Uterus (tissue), 2 donors: ENCODE data around the gene ADAM23.

ENCODE experiments used
- CTCF ChIP-seq, 4 experiments: fragments of 200-600 bp in 2 of 4; fragments of 450-650 bp in 2 of 4; sonication (generic) in 2 of 4; IDR thresholded peaks; one replicate each; pipeline ENCODE4 v1.5.1; 2016 to 2019; ENCODE audit warnings: antibody characterized with exemption in 4 of 4, mild to moderate bottlenecking in 2 of 4, moderate library complexity in 1 of 4
- POLR2A ChIP-seq, 2 donors: fragments of 450-650 bp; IDR thresholded peaks; one replicate each; pipeline ENCODE4 v1.6.1; 2016; ENCODE audit warnings: antibody characterized with exemption in 2 of 2, mild to moderate bottlenecking in 1 of 2, moderate library complexity in 1 of 2

- TF ChIP-seq CTCF (IDR thresholded peaks at IDR 0.05) (no peak), POLR2A (IDR thresholded peaks at IDR 0.05) (no peak)
Measured at GRCh38 chr2:206642075-206643025, 199.0 kb downstream of the ADAM23 start, which contains the start of gene FAM237A.
